Immature natural killer cell (primary cell): ENCODE data around the gene LZTFL1. TPM values are rescaled to one million over a fixed set of nuclear protein-coding genes. Genes with fewer than 3 reads are reported as not detected.
"Not testable (repeated sequence)": the region's sequence is repeated elsewhere in the genome, so short reads cannot be mapped to it uniquely, and the experiment has no call there.

ENCODE experiments used
- DNase-seq, 3 donors: peaks; one replicate each; pipeline ENCODE4 v3.0.0; 2022; ENCODE audit warnings: mixed read lengths in 1 of 3
- H3K27ac Mint-ChIP-seq, 6 donors: one replicate each; pipeline ENCODE4 v1.8.0; 2020; ENCODE audit warnings: mixed read lengths in 6 of 6, mild to moderate bottlenecking in 5 of 6, inconsistent platforms in 4 of 6, moderate library complexity in 3 of 6
- H3K27me3 Mint-ChIP-seq, 3 donors: one replicate each; pipeline ENCODE4 v1.8.0; 2020 to 2021; ENCODE audit warnings: low read depth in 3 of 3, mild to moderate bottlenecking in 3 of 3, mixed read lengths in 3 of 3, moderate library complexity in 3 of 3, inconsistent platforms in 1 of 3
- H3K36me3 Mint-ChIP-seq, 3 donors: one replicate each; pipeline ENCODE4 v1.8.0; 2020; ENCODE audit warnings: mixed read lengths in 3 of 3, inconsistent platforms in 2 of 3, mild to moderate bottlenecking in 2 of 3
- H3K4me1 Mint-ChIP-seq, 2 donors: one replicate each; pipeline ENCODE4 v1.8.0; 2020; ENCODE audit warnings: inconsistent platforms in 2 of 2, mild to moderate bottlenecking in 2 of 2, mixed read lengths in 2 of 2, moderate library complexity in 1 of 2
- H3K4me3 Mint-ChIP-seq, 5 donors: one replicate each; pipeline ENCODE4 v1.8.0; 2020; ENCODE audit warnings: mild to moderate bottlenecking in 5 of 5, mixed read lengths in 5 of 5, inconsistent platforms in 3 of 5, moderate library complexity in 3 of 5
- H3K9me3 Mint-ChIP-seq, 6 donors: one replicate each; pipeline ENCODE4 v1.8.0; 2020; ENCODE audit warnings: mild to moderate bottlenecking in 6 of 6, mixed read lengths in 6 of 6, inconsistent platforms in 4 of 6, moderate library complexity in 3 of 6
- polyA plus RNA-seq, 3 donors: library from polyadenylated mRNA; unstranded; fragments of 300-500 nt; fragmentation: Illumina TruSeq; gene quantifications; one replicate each; pipeline ENCODE4 v1.2.3, GENCODE V29; 2021

Gene LZTFL1
- polyA plus RNA-seq, 3 donors from 2014 or later: 4.0 to 15.3 (median 10.5) TPM

GRCh38 chr3:45857024-45857423 is 15.1 kb upstream of the LZTFL1 start:
- not testable (repeated sequence) for DNase-seq, H3K9me3 Mint-ChIP-seq, H3K4me3 Mint-ChIP-seq, H3K27me3 Mint-ChIP-seq
- Mint-ChIP-seq H3K4me1 (peaks cover 5 to 11% of the 10 kb centered on the region in 2 donors), H3K27ac (peak overlapping the region in 1 of 6 donors; percentile 19), H3K36me3 (peaks cover 3 to 15% (median 15%) of the 10 kb centered on the region in 3 donors)

DNA sequence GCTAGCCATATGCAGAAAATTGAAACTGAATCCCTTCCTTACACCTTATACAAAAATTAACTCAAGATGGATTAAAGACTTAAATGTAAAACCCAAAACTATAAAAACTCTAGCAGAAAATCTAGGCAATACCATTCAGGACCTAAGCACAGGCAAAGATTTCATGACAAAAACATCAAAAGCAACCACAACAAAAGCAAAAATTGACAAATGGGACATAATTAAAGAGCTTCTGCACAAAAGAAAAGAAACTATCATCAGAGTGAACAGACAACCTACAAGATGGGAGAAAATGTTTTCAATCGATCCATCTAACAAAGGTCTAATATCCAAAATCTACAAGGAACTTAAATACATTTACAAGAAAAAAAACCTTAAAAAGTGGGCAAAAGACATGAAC is 14.4 kb upstream of the LZTFL1 start:
- peaks cover 3 to 19% (median 18%) of the 10 kb centered on the region in 3 donors for H3K36me3 Mint-ChIP-seq
- H3K4me1 Mint-ChIP-seq: peaks cover 5 to 14% of the 10 kb centered on the region in 2 donors
- H3K4me3 Mint-ChIP-seq, H3K27me3 Mint-ChIP-seq, DNase-seq, H3K9me3 Mint-ChIP-seq: not testable (repeated sequence)
- peak overlapping the region in 1 of 6 donors; percentile 7 for H3K27ac Mint-ChIP-seq

DNA sequence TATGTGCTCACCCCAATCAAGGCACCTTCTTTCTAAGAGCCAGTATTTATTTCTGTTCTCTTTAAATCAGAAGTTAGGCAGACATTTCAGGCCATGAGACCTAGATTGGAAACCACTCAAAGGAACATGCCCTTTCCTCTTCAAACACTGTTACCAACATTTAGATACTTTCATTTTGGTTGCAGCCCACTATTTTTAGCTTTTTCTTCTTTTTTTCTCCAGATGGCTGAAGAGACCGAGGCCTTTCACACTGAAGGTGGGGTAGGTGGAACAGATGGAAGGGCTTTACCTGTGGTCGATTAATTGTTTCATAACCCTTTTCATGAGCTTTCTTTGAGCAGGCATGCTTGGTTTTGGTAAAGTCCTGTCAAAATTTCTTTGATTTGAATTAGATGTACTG is 10.9 kb upstream of the LZTFL1 start:
- Mint-ChIP-seq H3K4me1 (peaks cover 5 to 14% of the 10 kb centered on the region in 2 donors), H3K27ac (peak overlapping the region in 3 of 6 donors; percentile 15 to 43 (median 20))

GRCh38 chr3:45848392-45848791 is 6.5 kb upstream of the LZTFL1 start:
- peaks cover 7 to 28% of the 10 kb centered on the region in 2 donors for H3K4me1 Mint-ChIP-seq
- DNase-seq: no peak
- peaks cover 0 to 25% (median 12%) of the 10 kb centered on the region in 3 donors for H3K36me3 Mint-ChIP-seq
- H3K9me3 Mint-ChIP-seq: no peaks in the 10 kb centered on the region
- no peak overlapping the region for H3K27ac Mint-ChIP-seq
- peaks cover 0 to under 1% (median 0%) of the 10 kb centered on the region in 3 donors for H3K27me3 Mint-ChIP-seq
- H3K4me3 Mint-ChIP-seq: no peak overlapping the region

More for the DNA sequence above, 10.9 kb upstream of the LZTFL1 start:
- H3K4me3 Mint-ChIP-seq: peak overlapping the region in 1 of 5 donors; percentile 48
- H3K27me3 Mint-ChIP-seq: peaks cover 0 to 5% (median 0%) of the 10 kb centered on the region in 3 donors
- H3K9me3 Mint-ChIP-seq: no peaks in the 10 kb centered on the region
- DNase-seq: no peak
- H3K36me3 Mint-ChIP-seq: peaks cover 3 to 26% (median 21%) of the 10 kb centered on the region in 3 donors

DNA sequence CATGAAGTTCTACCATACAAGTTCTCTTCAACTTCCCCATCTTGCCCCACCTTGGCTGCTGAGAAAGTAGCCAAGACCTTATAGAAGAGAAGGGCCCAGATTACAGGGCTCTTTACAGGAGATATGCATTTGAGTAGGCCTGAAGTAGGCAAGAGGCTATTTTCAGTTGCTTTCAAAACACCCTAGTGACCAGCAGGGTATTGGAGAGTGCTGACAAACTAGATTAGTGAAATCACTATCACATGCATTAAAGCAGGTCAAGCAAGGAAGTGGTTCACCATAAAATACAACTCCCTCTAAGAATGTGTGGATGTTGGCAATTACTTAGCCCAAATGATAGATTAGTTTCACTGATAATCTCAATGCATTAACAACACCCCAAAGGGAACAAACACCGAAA is 2.7 kb upstream of the LZTFL1 start:
- Mint-ChIP-seq H3K36me3 (peaks cover 0 to 12% (median 5%) of the 10 kb centered on the region in 3 donors), H3K4me1 (peaks cover 22 to 40% of the 10 kb centered on the region in 2 donors), H3K27me3 (peaks cover 7 to 8% (median 8%) of the 10 kb centered on the region in 3 donors), H3K27ac (peak overlapping the region in 4 of 6 donors; percentile 6 to 62 (median 32)), H3K4me3 (peak overlapping the region in 1 of 5 donors; percentile 9), H3K9me3 (no peaks in the 10 kb centered on the region)
- DNase-seq: peak in 2 of 3 donors; percentile 14 to 15

DNA sequence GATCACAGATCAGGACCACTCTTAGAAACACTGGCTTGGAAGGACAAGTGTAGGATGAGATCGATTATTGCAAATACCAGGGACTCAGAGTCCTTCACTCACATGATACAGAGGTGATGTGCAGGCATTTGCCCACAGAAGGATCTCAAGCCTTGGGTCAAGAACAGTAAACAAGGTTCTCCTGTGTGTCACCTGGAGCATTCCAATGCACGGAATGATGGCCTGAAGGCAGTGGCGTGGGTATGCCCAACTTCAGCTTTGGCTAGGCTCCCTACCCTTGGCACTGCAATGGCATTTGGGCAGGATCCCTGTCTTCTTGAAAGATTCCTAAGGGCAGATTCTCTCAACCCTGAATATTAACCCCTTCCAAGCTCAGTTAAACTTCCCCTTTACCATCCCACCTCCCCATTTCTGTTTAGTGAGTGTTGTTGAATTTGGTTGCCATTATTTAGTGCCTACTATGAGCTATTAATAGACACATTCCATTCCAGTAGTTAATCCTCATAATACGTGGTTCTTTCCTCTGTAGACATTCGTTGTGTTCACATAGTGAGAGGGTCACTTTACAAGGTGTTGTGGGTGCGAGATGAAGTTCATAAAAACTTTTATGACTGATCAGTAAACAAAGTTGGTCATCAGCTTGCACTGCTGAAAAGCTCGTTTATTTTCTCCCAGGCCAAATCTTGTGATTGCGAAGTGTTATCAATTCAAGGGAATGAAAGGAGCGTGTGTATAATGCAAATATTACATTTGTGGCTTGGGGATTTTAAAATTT is 1.1 kb upstream of the LZTFL1 start:
- Mint-ChIP-seq H3K27me3 (peaks cover 7 to 9% (median 8%) of the 10 kb centered on the region in 3 donors), H3K36me3 (peaks cover 0 to 12% (median 4%) of the 10 kb centered on the region in 3 donors), H3K4me3 (peak overlapping the region; percentile 93 to 96 (median 94)), H3K4me1 (peaks cover 22 to 40% of the 10 kb centered on the region in 2 donors), H3K27ac (peak overlapping the region in 5 of 6 donors; percentile 95 to 97 (median 96)), H3K9me3 (no peaks in the 10 kb centered on the region)
- DNase-seq: no peak

- no peak for DNase-seq
- peaks cover 22 to 40% of the 10 kb centered on the region in 2 donors for H3K4me1 Mint-ChIP-seq
- peaks cover 0 to 12% (median 10%) of the 10 kb centered on the region in 3 donors for H3K36me3 Mint-ChIP-seq
- peak overlapping the region; percentile 95 to 97 (median 96) for H3K27ac Mint-ChIP-seq
- peak overlapping the region; percentile 93 to 96 (median 94) for H3K4me3 Mint-ChIP-seq
- no peaks in the 10 kb centered on the region for H3K9me3 Mint-ChIP-seq
- peaks cover 7 to 9% (median 8%) of the 10 kb centered on the region in 3 donors for H3K27me3 Mint-ChIP-seq
Measured at GRCh38 chr3:45841420-45841756, 531 bp downstream of the LZTFL1 start.

DNA sequence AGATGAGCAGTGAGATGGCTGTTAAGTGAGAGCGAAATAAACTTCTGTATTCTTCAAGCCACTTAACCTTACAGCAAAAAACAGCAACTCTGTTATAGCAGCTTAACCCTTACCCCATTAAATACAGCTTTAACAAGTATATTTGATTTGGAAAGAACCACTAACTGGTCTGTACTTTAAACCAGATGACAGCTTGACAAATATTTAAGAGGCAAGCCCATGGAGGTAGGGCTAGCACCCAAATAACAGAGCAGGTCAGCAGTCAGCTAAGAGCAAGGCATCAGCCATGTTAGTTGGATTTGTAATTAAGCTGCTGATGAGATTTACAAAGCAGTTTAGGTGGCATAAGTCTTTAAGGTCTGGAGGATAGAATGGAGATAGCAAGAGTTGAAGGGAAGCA is 3.5 kb downstream of the LZTFL1 start:
- H3K4me1 Mint-ChIP-seq: peaks cover 20 to 26% of the 10 kb centered on the region in 2 donors
- peaks cover 12 to 24% (median 20%) of the 10 kb centered on the region in 3 donors for H3K36me3 Mint-ChIP-seq
- DNase-seq: no peak
- H3K4me3 Mint-ChIP-seq: no peak overlapping the region
- no peaks in the 10 kb centered on the region for H3K9me3 Mint-ChIP-seq
- H3K27me3 Mint-ChIP-seq: peaks cover 7 to 9% (median 8%) of the 10 kb centered on the region in 3 donors
- no peak overlapping the region for H3K27ac Mint-ChIP-seq

- no peak overlapping the region for H3K4me3 Mint-ChIP-seq
- H3K36me3 Mint-ChIP-seq: peaks cover 42 to 65% (median 44%) of the 10 kb centered on the region in 3 donors
- H3K27ac Mint-ChIP-seq: no peak overlapping the region
- DNase-seq: no peak
- H3K4me1 Mint-ChIP-seq: no peaks in the 10 kb centered on the region
- H3K9me3 Mint-ChIP-seq: no peaks in the 10 kb centered on the region
- peaks cover 0 to 2% (median 0%) of the 10 kb centered on the region in 3 donors for H3K27me3 Mint-ChIP-seq
Measured at GRCh38 chr3:45832699-45833098, 9.2 kb downstream of the LZTFL1 start.

- Mint-ChIP-seq H3K9me3 (no peaks in the 10 kb centered on the region), H3K4me1 (no peaks in the 10 kb centered on the region), H3K27ac (no peak overlapping the region), H3K27me3 (peaks cover 0 to 2% (median 0%) of the 10 kb centered on the region in 3 donors), H3K4me3 (no peak overlapping the region), H3K36me3 (peaks cover 38 to 74% (median 52%) of the 10 kb centered on the region in 3 donors)
- no peak for DNase-seq
Measured at GRCh38 chr3:45830121-45830520, 11.8 kb downstream of the LZTFL1 start.

DNA sequence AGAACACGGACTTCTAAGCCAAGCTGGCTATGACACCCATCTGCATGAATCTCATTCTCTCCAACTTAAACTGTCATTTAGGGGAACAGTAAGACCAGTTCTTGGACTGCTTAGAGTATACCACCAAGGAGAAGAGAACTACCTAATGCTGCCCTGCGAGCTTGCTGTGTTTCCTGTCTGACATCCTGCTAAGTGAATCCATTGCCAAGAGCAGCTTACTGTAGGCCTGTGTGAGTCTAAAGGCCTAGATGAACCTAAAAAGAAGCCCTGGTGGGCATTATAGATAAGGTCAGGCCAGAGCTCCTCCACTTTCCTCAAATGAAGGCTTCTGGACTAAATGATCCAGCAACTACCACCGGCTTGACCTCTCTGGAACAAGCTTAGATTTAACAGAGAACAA is 15.0 kb downstream of the LZTFL1 start:
- Mint-ChIP-seq H3K4me1 (no peaks in the 10 kb centered on the region), H3K36me3 (peaks cover 42 to 70% (median 49%) of the 10 kb centered on the region in 3 donors), H3K9me3 (no peaks in the 10 kb centered on the region), H3K27ac (no peak overlapping the region), H3K27me3 (peaks cover 0 to 2% (median 0%) of the 10 kb centered on the region in 3 donors), H3K4me3 (no peak overlapping the region)
- DNase-seq: no peak

DNA sequence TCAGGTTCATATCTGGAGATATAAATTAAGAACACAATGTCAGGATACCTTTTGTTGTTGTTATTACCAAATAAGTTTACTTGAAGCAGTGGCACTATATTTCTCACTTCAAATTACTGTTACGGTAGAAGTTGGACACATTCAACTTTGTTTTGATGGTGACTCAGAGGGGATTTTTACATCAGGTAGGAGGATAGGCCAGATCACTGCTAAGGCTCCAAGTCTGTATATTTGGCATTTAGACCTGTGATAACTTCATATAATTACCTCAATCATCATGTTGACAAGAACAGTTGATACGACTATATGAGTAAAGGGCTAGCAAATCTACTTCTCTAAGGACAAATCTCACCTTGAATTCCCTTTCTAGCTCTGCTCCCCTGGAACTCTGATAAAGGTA is 15.6 kb downstream of the LZTFL1 start:
- Mint-ChIP-seq H3K36me3 (peaks cover 44 to 71% (median 48%) of the 10 kb centered on the region in 3 donors), H3K9me3 (no peaks in the 10 kb centered on the region), H3K27ac (peak overlapping the region in 1 of 6 donors; percentile 34), H3K27me3 (peaks cover 0 to 1% (median 0%) of the 10 kb centered on the region in 3 donors), H3K4me3 (no peak overlapping the region), H3K4me1 (no peaks in the 10 kb centered on the region)
- DNase-seq: no peak

DNA sequence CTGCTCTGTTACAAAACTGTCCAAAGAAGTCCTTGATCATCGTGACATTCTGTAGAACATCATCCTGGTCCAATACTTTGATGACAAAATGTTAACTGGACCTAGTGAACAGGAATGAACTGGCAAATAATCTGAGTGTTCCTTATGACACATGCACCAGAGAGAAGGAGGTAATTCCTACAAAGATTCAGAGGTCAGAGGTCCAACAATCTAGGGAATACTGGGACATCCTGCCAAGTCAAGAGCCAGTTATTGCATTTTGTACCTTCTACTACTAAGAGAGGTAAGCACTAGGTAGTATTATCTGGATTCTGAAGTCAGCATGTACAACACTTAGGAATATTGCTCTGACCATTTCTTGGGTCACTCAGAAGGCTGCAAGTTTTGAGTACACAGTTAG is 20.8 kb downstream of the LZTFL1 start:
- H3K36me3 Mint-ChIP-seq: peaks cover 25 to 57% (median 38%) of the 10 kb centered on the region in 3 donors
- H3K9me3 Mint-ChIP-seq: no peaks in the 10 kb centered on the region
- H3K27me3 Mint-ChIP-seq: peaks cover 0 to 2% (median 0%) of the 10 kb centered on the region in 3 donors
- H3K4me1 Mint-ChIP-seq: peaks cover 3% of the 10 kb centered on the region in 2 donors
- no peak for DNase-seq
- no peak overlapping the region for H3K27ac Mint-ChIP-seq
- no peak overlapping the region for H3K4me3 Mint-ChIP-seq

- Mint-ChIP-seq H3K4me3 (no peak overlapping the region), H3K4me1 (peaks cover 6 to 10% of the 10 kb centered on the region in 2 donors), H3K9me3 (no peaks in the 10 kb centered on the region), H3K36me3 (peaks cover 15 to 53% (median 24%) of the 10 kb centered on the region in 3 donors), H3K27ac (no peak overlapping the region), H3K27me3 (peaks cover 0 to 2% (median 0%) of the 10 kb centered on the region in 3 donors)
- DNase-seq: no peak
Measured at GRCh38 chr3:45819543-45819942, 22.4 kb downstream of the LZTFL1 start.
